ENCODE measurements around the gene APOH.

Gene APOH

GRCh38 chr17:66190738-66191592 is 38.2 kb downstream of the APOH start:
- DNase-seq: no peak

- DNase-seq: no peak
Observed at GRCh38 chr17:66187718-66188117, 41.5 kb downstream of the APOH start.

- no peak for DNase-seq
Observed at GRCh38 chr17:66185862-66186261, 43.4 kb downstream of the APOH start.

GRCh38 chr17:66184392-66184791 is 44.8 kb downstream of the APOH start:
- no peak for DNase-seq

GRCh38 chr17:66183529-66183928 is 45.7 kb downstream of the APOH start:
- DNase-seq: no peak

GRCh38 chr17:66178642-66179041 is 50.6 kb downstream of the APOH start:
- no peak for DNase-seq

- DNase-seq: no peak
Observed at GRCh38 chr17:66177048-66177447, 52.2 kb downstream of the APOH start.

- no peak for DNase-seq
Observed at GRCh38 chr17:66175892-66176291, 53.3 kb downstream of the APOH start.

- DNase-seq: no peak
Observed at GRCh38 chr17:66172691-66173223, 56.5 kb downstream of the APOH start.

- no peak for DNase-seq
Observed at GRCh38 chr17:66172144-66172543, 57.1 kb downstream of the APOH start.

- no peak for DNase-seq
Observed at GRCh38 chr17:66171692-66172091, 57.5 kb downstream of the APOH start.

GRCh38 chr17:66171172-66171571 is 58.0 kb downstream of the APOH start:
- no peak for DNase-seq

- DNase-seq: no peak
Observed at GRCh38 chr17:66169839-66170238, 59.4 kb downstream of the APOH start.

- no peak for DNase-seq
Observed at GRCh38 chr17:66167189-66167815, 61.9 kb downstream of the APOH start.

GRCh38 chr17:66165537-66166123 is 63.6 kb downstream of the APOH start:
- no peak for DNase-seq
